HUES6 (cell line): Measurements from ENCODE around the gene KIF12.
"Not testable (repeated sequence)": the region's sequence is repeated elsewhere in the genome, so short reads cannot be mapped to it uniquely, and the experiment has no call there.

Experiments
- H3K27ac ChIP-seq: 2 replicates; pipeline ENCODE4 v1.7.0; 2013; ENCODE audit warnings: low read depth, mild to moderate bottlenecking, low read length, inconsistent platforms
- H3K27me3 ChIP-seq: 2 replicates; pipeline ENCODE4 v1.6.1; 2013; ENCODE audit warnings: low read length; ENCODE audit not compliant: control insufficient read depth, insufficient read depth
- H3K36me3 ChIP-seq: 2 replicates; pipeline ENCODE4 v1.6.1; 2013; ENCODE audit warnings: low read length; ENCODE audit not compliant: control insufficient read depth, insufficient read depth
- H3K4me1 ChIP-seq: 2 replicates; pipeline ENCODE4 v1.6.1; 2013; ENCODE audit warnings: low read length; ENCODE audit not compliant: control insufficient read depth, insufficient read depth
- H3K4me3 ChIP-seq: 2 replicates; pipeline ENCODE4 v1.5.1; 2013; ENCODE audit warnings: low read depth, low read length
- H3K9ac ChIP-seq: one replicate; pipeline ENCODE4 v1.6.1; 2013; ENCODE audit warnings: mild to moderate bottlenecking, low read length
- H3K9me3 ChIP-seq: 2 replicates; pipeline ENCODE4 v1.6.1; 2013; ENCODE audit warnings: low read depth, low read length; ENCODE audit not compliant: control insufficient read depth, insufficient read depth

The KIF12 gene

DNA sequence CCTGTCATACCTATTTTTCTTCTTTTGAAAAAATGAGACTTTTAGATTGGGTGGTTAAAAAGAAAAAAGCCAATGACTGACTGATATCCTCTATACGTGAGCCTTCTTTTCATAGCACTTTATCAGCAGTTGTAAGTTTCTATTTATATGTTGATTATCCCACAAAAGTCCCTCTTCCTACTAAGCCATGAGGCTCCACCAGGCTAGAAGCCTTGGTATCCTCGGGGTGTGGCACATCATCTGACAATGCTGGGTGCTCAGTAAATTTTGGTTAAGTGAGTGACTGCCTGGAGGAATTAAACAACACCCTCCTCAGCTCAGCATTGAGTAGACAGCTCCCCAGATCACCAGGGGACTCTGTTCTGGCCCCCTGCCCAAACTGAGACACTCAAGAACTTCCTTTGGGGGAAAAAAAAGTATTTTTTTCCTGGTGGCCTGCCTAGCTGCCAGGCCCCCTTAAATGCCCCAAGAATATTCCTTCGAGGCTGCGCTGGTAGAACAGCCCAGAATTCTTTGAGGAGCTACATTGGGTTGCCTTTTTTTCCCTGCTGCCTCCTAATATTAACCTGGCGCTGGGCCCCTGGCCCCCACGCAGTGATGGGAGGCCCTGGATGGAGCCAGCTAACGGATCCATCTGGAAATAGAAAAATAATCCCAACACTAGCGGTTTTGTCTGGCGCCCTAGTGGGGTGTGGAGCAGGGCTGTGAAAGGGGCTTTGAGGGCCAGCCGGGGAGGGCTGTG, 32.9 kb upstream of the KIF12 start:
- peaks cover 14% of the 10 kb centered on the region; the same call in 1 of the 2 replicates for H3K27me3 ChIP-seq
- no peak overlapping the region for H3K9ac ChIP-seq
- no peaks in the 10 kb centered on the region; the same call in 1 of the 2 replicates for H3K9me3 ChIP-seq
- no peaks in the 10 kb centered on the region for H3K36me3 ChIP-seq
- no peak overlapping the region for H3K27ac ChIP-seq
- no peak overlapping the region for H3K4me3 ChIP-seq
- H3K4me1 ChIP-seq: peaks cover 7% of the 10 kb centered on the region

DNA sequence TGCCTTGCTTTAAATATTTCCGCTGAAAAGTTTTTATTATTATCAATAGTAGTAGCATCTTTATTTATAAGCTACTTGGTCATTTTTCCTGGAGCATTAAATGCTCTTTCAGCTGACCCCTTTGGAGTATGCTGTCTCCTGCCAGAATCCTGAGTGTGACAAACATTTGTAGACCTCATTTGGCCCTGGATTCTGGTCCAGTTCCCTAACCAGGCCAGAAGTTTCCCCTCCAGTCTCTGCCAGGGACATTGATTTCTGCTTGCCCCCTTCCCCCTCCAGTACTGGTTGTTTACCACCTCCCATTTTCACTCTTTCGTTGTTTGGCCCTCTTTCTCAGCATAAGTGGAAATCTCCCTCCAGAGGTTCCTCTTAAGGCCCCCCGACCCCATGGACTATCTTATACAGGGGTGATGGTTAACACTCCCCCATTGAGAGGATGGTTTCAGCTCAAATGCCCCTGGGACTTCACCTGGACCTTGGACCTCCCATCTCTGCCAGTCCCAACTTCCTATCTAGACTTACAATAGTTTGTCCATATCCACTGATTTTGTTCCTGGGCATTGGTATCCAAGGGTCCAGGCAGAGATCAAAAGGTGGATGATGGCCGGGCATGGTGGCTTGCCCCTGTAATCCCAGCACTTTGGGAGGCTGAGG, 31.7 kb upstream of the KIF12 start:
- no peak overlapping the region for H3K9ac ChIP-seq

DNA sequence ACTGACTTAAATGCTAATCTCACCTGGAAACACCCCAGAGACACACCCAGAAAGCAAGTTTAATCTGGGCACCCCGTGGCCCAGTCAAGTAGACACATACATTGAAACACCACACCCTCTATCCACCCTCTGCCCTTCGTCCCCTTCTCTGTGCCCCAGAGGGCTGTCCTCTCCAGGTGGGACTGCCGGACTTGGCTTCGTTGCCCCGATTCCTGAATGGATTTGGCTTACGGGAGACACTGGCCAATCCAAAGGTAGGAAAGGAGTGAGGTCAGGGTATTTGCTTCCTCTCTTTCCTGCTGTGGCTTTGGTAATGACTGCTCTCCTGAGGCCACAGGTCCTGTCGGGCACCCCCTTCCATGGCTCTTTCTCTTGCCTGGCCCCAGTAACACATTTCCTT, 31.0 kb upstream of the KIF12 start:
- no peak overlapping the region for H3K27ac ChIP-seq
- peaks cover 2% of the 10 kb centered on the region; the same call in 1 of the 2 replicates for H3K27me3 ChIP-seq
- no peak overlapping the region for H3K9ac ChIP-seq
- no peak overlapping the region for H3K4me3 ChIP-seq
- H3K9me3 ChIP-seq: no peaks in the 10 kb centered on the region; the same call in 1 of the 2 replicates
- no peaks in the 10 kb centered on the region for H3K36me3 ChIP-seq
- peaks cover 13% of the 10 kb centered on the region for H3K4me1 ChIP-seq

More for the DNA sequence above, 31.7 kb upstream of the KIF12 start:
- Histone ChIP-seq H3K4me3 (no peak overlapping the region), H3K4me1 (peaks cover 7% of the 10 kb centered on the region), H3K27ac (no peak overlapping the region), H3K27me3 (peaks cover 8% of the 10 kb centered on the region; the same call in 1 of the 2 replicates), H3K36me3 (no peaks in the 10 kb centered on the region), H3K9me3 (no peaks in the 10 kb centered on the region; the same call in 1 of the 2 replicates)

DNA sequence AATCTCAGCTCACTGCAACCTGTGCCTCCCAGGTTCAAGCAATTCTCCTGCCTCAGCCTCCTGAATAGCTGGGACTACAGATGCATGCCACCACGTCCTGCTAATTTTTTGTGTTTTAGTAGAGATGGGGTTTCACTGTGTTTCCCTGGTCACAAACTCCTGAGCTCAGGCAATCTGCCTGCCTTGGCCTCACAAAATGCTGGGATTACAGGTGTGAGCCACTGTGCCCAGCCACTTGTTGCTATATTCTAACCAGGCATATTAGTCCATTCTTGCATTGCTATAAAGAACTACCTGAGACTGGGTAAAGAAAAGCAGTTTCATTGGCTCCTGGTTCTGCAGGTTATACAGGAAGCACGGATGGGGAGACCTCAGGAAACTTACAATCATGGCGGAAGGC, 29.7 kb upstream of the KIF12 start:
- not testable (repeated sequence) for H3K27ac ChIP-seq, H3K27me3 ChIP-seq, H3K9ac ChIP-seq, H3K4me3 ChIP-seq, H3K9me3 ChIP-seq, H3K36me3 ChIP-seq
- H3K4me1 ChIP-seq: peaks cover 14% of the 10 kb centered on the region

DNA sequence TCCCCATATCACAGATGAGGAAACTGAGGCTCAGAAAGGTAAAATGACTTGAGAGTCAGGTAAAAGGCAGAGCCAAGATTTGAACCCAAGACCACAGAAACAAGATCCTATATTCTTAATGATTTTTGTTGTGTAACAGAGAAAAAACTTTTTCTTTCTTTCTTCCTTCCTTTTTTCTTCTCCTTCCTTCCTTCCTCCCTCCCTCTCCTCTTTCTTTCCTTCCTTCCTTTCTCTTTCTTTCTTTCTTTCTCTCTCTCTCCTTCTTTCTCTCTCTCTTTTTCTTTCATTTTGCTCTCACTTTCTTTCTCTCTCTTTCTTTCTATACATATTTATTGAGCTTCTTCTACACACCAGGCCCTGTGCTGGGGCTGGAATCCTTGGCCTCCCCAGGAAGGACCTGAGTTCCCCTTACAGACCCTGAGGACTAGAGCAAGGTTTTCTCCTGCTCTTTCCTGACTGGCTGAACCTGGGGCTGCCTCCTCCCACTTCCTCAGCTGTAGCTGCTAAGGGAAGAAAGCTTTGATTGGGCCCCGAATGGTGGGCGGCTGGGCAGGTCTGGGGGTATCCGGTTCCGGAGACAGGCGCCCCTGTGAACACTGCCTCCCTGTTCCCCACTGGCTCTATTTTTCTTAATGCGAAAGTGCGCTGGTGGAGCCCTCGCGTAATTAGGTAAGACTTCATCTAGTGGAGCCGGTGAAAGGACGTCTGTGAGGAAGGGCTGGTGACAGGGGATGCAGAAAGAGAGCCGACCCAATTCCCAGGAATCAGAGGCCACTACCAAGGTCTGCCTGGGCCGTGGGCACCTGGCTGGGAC, 27.4 kb upstream of the KIF12 start:
- Histone ChIP-seq H3K4me1 (peaks cover 10% of the 10 kb centered on the region), H3K27me3 (no peaks in the 10 kb centered on the region), H3K36me3 (no peaks in the 10 kb centered on the region), H3K27ac (no peak overlapping the region), H3K9me3 (no peaks in the 10 kb centered on the region; the same call in 1 of the 2 replicates), H3K9ac (no peak overlapping the region), H3K4me3 (no peak overlapping the region)

DNA sequence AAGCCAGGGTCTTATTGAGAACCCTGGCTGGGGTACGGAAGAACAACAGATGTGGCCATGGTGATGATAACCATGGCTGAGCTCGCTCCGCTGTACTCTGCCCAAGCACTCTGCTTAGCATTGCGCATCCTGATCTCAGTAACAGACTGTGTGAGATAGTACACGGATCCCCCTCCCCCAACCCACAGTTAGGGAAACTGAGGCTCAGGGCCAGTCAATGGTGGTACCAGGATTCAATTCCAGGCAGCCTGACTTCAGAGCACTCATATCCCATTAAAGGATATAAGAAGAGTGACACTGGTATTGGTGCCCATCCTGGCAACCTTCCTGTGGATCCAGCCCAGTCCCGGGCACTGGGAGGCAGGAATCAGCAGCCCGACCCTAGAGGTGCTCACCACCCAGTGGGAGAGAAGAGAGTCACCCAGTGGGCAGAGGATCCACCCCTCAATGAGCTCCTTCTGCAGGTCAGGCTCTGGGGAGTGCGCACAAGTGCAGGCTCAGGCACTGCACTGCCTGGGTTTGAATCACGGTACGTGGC, 26.5 kb upstream of the KIF12 start:
- H3K27ac ChIP-seq: no peak overlapping the region
- H3K9ac ChIP-seq: no peak overlapping the region
- no peaks in the 10 kb centered on the region; the same call in 1 of the 2 replicates for H3K9me3 ChIP-seq
- H3K36me3 ChIP-seq: no peaks in the 10 kb centered on the region
- no peaks in the 10 kb centered on the region for H3K27me3 ChIP-seq
- H3K4me1 ChIP-seq: peaks cover 8% of the 10 kb centered on the region; the same call in 1 of the 2 replicates
- H3K4me3 ChIP-seq: no peak overlapping the region

DNA sequence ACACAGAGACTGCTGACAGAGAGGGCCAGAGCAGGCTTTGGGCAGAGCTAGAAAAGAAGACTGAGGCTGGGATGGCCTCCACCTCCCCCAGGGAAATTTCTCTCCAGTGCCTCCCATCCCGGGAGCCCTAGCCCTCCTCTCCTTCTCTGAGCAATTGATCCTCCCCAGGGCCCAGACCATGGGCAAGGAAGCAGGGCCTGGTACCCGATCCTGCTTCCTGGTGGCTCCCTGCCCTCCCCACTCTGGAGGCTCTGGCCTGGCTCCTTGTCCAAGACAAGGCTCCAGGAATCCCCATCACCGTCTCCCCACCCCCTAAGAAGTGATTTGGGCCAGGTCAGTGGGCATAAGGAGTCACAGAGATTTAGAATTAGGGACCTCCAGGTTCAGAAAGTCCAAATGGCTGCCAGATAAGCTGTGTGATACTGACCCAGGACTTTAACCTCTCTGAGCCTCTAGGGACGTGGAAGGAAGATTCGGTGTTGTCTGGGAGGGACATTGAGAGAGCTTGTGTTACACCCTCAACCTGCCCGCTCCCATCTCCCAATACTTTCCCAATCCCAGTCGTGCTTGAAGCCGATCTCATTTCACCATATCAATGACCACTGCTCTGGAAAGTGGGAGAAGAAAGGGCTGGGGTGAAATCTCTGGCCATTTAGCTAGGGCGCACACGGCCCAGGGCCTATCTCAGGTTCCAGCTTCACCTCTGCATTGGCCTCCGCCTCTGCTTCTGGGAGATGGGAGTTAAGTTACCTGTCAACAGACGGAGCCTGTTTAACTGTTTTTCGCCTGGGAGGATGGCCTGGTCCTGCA, 25.8 kb upstream of the KIF12 start:
- H3K27me3 ChIP-seq: no peaks in the 10 kb centered on the region
- no peaks in the 10 kb centered on the region; the same call in 1 of the 2 replicates for H3K9me3 ChIP-seq
- no peak overlapping the region for H3K27ac ChIP-seq
- no peak overlapping the region for H3K4me3 ChIP-seq
- peaks cover 8% of the 10 kb centered on the region; the same call in 1 of the 2 replicates for H3K4me1 ChIP-seq
- H3K36me3 ChIP-seq: no peaks in the 10 kb centered on the region
- no peak overlapping the region for H3K9ac ChIP-seq

DNA sequence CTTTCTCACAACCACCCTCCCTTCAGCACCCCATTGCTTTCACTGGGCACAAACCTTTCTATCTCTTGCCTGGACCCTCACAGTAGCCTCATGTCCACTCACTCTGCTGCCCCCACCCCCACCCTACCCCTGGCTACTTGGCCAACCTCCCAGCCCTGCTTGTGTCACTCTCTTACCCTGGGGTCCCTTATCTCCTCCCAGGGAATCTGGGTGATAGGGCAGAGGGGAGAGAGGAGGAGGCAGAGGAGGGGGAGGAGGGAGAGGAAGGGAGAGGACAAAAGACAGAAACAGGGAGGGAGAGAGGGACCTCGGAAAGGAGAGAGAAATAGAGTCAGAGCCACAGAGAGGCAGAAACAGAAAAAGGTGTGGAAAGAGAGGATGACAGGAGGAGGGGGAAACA, 25.0 kb upstream of the KIF12 start:
- Histone ChIP-seq H3K27me3 (no peaks in the 10 kb centered on the region), H3K4me1 (peaks cover 8% of the 10 kb centered on the region; the same call in 1 of the 2 replicates), H3K27ac (no peak overlapping the region), H3K9ac (no peak overlapping the region), H3K36me3 (no peaks in the 10 kb centered on the region), H3K4me3 (no peak overlapping the region), H3K9me3 (no peaks in the 10 kb centered on the region; the same call in 1 of the 2 replicates)

DNA sequence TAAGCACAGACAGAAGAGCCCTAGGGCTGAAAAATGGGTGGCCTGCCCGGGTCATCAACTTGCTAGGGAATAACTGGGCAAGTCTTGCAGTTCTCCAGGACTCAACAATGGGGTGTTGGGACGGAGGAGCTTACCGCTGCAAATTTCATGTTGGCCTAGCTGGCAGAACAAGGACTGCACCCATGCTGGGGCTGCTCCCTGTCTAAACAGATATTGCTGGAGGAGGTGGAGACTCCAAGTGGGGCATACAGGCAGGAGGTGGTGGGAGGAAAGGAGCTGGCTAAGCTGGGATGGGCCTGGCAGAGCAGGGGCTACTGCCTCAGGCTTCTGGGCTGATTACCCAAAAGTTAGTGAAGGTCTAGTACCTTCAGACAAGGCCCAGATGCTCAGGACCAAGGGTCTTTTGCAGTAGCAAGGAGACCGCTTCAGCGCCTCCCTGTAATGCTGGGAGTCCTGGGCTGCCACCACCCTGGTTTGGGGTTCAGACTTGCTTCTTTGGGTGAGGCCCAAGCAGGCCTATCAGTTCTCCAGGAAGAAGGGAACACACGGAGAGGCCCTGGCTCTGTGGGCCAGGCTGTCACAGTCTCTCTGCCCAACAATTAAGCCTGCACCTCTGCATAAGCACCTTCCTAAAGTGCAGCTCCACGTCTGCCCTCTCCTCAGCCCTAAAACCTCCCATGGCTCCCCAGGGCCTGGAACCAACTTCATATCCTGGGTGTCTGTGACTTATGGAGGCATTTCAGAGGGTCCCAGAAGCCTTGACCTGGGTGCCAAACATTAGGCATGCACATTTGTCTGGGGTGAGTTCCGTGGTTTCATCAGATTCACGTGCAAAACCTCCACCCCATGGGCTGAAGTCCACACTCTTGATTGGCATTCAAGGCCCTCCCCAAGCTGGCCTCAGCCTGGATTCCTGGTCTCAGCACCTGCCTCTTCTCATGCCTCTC, 24.2 kb upstream of the KIF12 start:
- Histone ChIP-seq H3K4me1 (peaks cover 9% of the 10 kb centered on the region; the same call in 1 of the 2 replicates), H3K4me3 (no peak overlapping the region), H3K9ac (no peak overlapping the region), H3K36me3 (no peaks in the 10 kb centered on the region), H3K27me3 (no peaks in the 10 kb centered on the region), H3K9me3 (no peaks in the 10 kb centered on the region; the same call in 1 of the 2 replicates), H3K27ac (no peak overlapping the region)
